Chondrocyte (in vitro differentiated cells): ENCODE data around the gene ATP2C1. TPM values are rescaled to one million over a fixed set of nuclear protein-coding genes. Genes with fewer than 3 reads are reported as not detected.
"Not testable (repeated sequence)": the region's sequence is repeated elsewhere in the genome, so short reads cannot be mapped to it uniquely, and the experiment has no call there.

Experiments
- DNase-seq: peaks from one replicate; pipeline ENCODE4 v3.0.0; 2021; ENCODE audit warnings: mixed read lengths, low spot score
- H3K27ac Mint-ChIP-seq: one replicate; pipeline ENCODE4 v1.8.0; 2021; ENCODE audit warnings: mild to moderate bottlenecking, moderate library complexity, mixed read lengths; ENCODE audit not compliant: unreplicated experiment
- H3K27me3 Mint-ChIP-seq: 2 replicates; pipeline ENCODE4 v1.8.0; 2021; ENCODE audit warnings: low read depth, mixed read lengths
- H3K36me3 Mint-ChIP-seq: 2 replicates; pipeline ENCODE4 v1.8.0; 2021; ENCODE audit warnings: low read depth, mixed read lengths
- H3K4me1 Mint-ChIP-seq: 2 replicates; pipeline ENCODE4 v1.8.0; 2021; ENCODE audit warnings: low read depth, mild to moderate bottlenecking, mixed read lengths
- H3K4me3 Mint-ChIP-seq: one replicate; pipeline ENCODE4 v1.8.0; 2021; ENCODE audit warnings: mild to moderate bottlenecking, moderate library complexity, mixed read lengths; ENCODE audit not compliant: unreplicated experiment
- H3K9me3 Mint-ChIP-seq: 2 replicates; pipeline ENCODE4 v1.8.0; 2021; ENCODE audit warnings: low read depth, mixed read lengths
- CTCF ChIP-seq: fragments of 200-600 bp; sonication (generic); IDR thresholded peaks from 2 replicates; pipeline ENCODE4 v1.5.0; 2021; ENCODE audit warnings: antibody characterized with exemption, mild to moderate bottlenecking, moderate library complexity
- total RNA-seq: library from RNA; stranded (reverse); gene quantifications from 3 replicates; pipeline ENCODE4 v1.2.1, GENCODE V29; 2021

The ATP2C1 gene
- total RNA-seq, 1 donor from 2014 or later = 64.3 TPM

DNA sequence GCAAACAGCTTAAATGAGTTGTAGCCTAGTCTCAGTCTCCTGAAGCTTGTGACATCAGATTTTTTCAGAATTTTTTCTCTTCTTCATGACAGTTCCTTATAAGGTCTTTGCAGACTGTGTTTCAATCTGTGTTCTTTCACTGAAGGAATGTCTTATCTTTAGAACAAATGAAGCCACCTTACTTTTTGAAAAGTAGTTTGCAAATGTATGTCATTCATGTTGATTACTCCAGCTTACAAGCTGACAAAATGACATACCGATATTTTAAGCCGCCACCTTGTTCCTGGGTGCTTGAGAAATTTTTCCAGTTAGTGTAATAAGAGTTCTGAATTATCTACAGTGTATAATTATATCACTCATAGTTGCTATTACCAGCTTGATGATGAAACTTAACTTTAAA lies 75.7 kb downstream of the ATP2C1 start:
- Mint-ChIP-seq H3K27ac (no peak overlapping the region), H3K36me3 (peaks cover 42% of the 10 kb centered on the region)

GRCh38 chr3:130971208-130971607 lies 77.3 kb downstream of the ATP2C1 start:
- Mint-ChIP-seq H3K36me3 (peaks cover 38% of the 10 kb centered on the region), H3K9me3 (no peaks in the 10 kb centered on the region), H3K4me1 (peaks cover 14% of the 10 kb centered on the region), H3K4me3 (no peak overlapping the region), H3K27ac (no peak overlapping the region), H3K27me3 (no peaks in the 10 kb centered on the region)
- no peak for DNase-seq
- no peak for TF ChIP-seq CTCF

More for the DNA sequence above, 75.7 kb downstream of the ATP2C1 start:
- Mint-ChIP-seq H3K27me3 (no peaks in the 10 kb centered on the region), H3K9me3 (no peaks in the 10 kb centered on the region), H3K4me3 (no peak overlapping the region), H3K4me1 (peaks cover 14% of the 10 kb centered on the region)
- DNase-seq = no peak
- TF ChIP-seq CTCF = no peak

GRCh38 chr3:130972592-130972991 lies 78.7 kb downstream of the ATP2C1 start:
- H3K27ac Mint-ChIP-seq, H3K9me3 Mint-ChIP-seq, H3K4me3 Mint-ChIP-seq, DNase-seq, H3K27me3 Mint-ChIP-seq: not testable (repeated sequence)
- H3K36me3 Mint-ChIP-seq = peaks cover 35% of the 10 kb centered on the region
- peaks cover 14% of the 10 kb centered on the region for H3K4me1 Mint-ChIP-seq

DNA sequence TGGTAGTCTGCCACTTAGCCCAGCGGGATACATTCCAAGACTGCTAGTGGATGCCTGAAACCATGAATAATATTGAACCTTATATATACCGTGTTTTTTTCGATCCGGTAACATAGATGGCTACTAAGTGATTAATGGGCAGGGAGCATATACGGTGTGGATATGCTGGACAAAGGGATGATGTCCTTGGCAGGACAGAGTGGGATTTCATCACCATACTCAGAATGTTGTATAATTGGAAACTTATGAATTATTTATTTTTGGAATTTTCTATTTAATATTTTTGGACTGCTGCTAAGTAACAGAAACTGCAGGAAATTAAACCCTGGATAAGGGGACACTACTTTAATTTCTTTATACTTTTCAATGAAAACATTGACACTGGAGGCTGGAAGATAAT lies 79.5 kb downstream of the ATP2C1 start:
- no peak overlapping the region for H3K4me3 Mint-ChIP-seq
- H3K27me3 Mint-ChIP-seq = no peaks in the 10 kb centered on the region
- no peak for TF ChIP-seq CTCF
- H3K9me3 Mint-ChIP-seq = no peaks in the 10 kb centered on the region
- DNase-seq = no peak
- H3K4me1 Mint-ChIP-seq = peaks cover 8% of the 10 kb centered on the region
- H3K27ac Mint-ChIP-seq = no peak overlapping the region
- peaks cover 31% of the 10 kb centered on the region for H3K36me3 Mint-ChIP-seq

- Mint-ChIP-seq H3K4me3 (no peak overlapping the region), H3K27ac (no peak overlapping the region), H3K4me1 (peaks cover 3% of the 10 kb centered on the region), H3K36me3 (peaks cover 31% of the 10 kb centered on the region), H3K9me3 (no peaks in the 10 kb centered on the region), H3K27me3 (no peaks in the 10 kb centered on the region)
- TF ChIP-seq CTCF = no peak
- DNase-seq = no peak
Observed at GRCh38 chr3:130974201-130974600, 80.3 kb downstream of the ATP2C1 start.

DNA sequence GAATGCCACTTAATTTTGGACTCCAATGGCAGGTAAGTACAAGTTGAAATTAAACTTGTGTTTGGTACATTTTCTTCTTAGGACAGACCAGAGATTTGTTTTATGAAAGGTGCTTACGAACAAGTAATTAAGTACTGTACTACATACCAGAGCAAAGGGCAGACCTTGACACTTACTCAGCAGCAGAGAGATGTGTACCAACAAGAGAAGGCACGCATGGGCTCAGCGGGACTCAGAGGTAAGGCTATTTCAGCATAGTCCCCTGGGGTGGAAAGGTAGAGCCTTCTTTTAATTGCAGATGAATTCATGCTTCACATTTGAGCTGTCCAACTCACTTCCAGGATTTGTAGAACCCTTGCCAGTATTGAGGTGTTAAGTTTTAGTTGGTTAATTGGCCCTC lies 81.4 kb downstream of the ATP2C1 start:
- H3K27me3 Mint-ChIP-seq = no peaks in the 10 kb centered on the region
- H3K27ac Mint-ChIP-seq = no peak overlapping the region
- H3K9me3 Mint-ChIP-seq = no peaks in the 10 kb centered on the region
- H3K4me3 Mint-ChIP-seq = no peak overlapping the region
- H3K4me1 Mint-ChIP-seq = no peaks in the 10 kb centered on the region
- TF ChIP-seq CTCF = no peak
- H3K36me3 Mint-ChIP-seq = peaks cover 28% of the 10 kb centered on the region
- no peak for DNase-seq
